Thymus (tissue), 11 donors: Measurements from ENCODE around the gene CYP2F1. TPM values are rescaled to one million over a fixed set of nuclear protein-coding genes. Genes with fewer than 3 reads are reported as not detected.
A peak's percentile ranks its signal among the peaks of the same experiment; 100 is the strongest.
"Not testable (repeated sequence)": the region's sequence is repeated elsewhere in the genome, so short reads cannot be mapped to it uniquely, and the experiment has no call there.

ENCODE experiments used
- DNase-seq, 9 donors: peaks; one replicate each; pipeline ENCODE4 v3.0.0-alpha.2; 2013; ENCODE audit warnings: low spot score in 9 of 9, low read depth in 6 of 9, missing footprints in 1 of 9
- H3K27ac ChIP-seq, 2 donors: one replicate each; pipeline ENCODE4 v1.5.1; 2013; ENCODE audit warnings: control low read depth in 1 of 2, low read depth in 1 of 2, low read length in 1 of 2, mild to moderate bottlenecking in 1 of 2, moderate library complexity in 1 of 2
- H3K27me3 ChIP-seq, 2 donors: one replicate each; pipeline ENCODE4 v1.5.1; 2013; ENCODE audit warnings: low read length in 1 of 2; ENCODE audit not compliant: control insufficient read depth in 2 of 2, insufficient read depth in 1 of 2
- H3K36me3 ChIP-seq, 2 donors: one replicate each; pipeline ENCODE4 v1.5.1; 2013; ENCODE audit warnings: low read length in 1 of 2, mild to moderate bottlenecking in 1 of 2, moderate library complexity in 1 of 2; ENCODE audit not compliant: control insufficient read depth in 2 of 2, insufficient read depth in 2 of 2
- H3K4me1 ChIP-seq, 2 donors: one replicate each; pipeline ENCODE4 v1.5.1; 2013; ENCODE audit warnings: low read length in 2 of 2; ENCODE audit not compliant: control insufficient read depth in 2 of 2, insufficient read depth in 2 of 2
- H3K4me3 ChIP-seq, 2 donors: one replicate each; pipeline ENCODE4 v1.5.1; 2013; ENCODE audit warnings: low read length in 2 of 2, control low read depth in 1 of 2, mild to moderate bottlenecking in 1 of 2
- H3K9me3 ChIP-seq, 2 donors: one replicate each; pipeline ENCODE4 v1.5.1; 2013; ENCODE audit warnings: low read length in 1 of 2, mild to moderate bottlenecking in 1 of 2; ENCODE audit not compliant: control insufficient read depth in 2 of 2, insufficient read depth in 1 of 2
- WGBS: extraction: QIAGEN DNeasy Blood & Tissue Kit; methylation state at CpG from one replicate; pipeline ENCODE4 v1.1.7; 2013; 5-methylcytosine and 5-hydroxymethylcytosine counted together
- polyA plus RNA-seq: library from polyadenylated mRNA; stranded (reverse); fragments of 200-250 nt; gene quantifications from one replicate; pipeline ENCODE4 v1.2.3, GENCODE V29; 2013
- total RNA-seq: library from RNA; stranded (reverse); fragments of 120-200 nt; gene quantifications from one replicate; pipeline ENCODE4 v1.2.4, GENCODE V29; 2013
- donor health status: healthy.

The CYP2F1 gene
- total and polyA plus RNA-seq, 2 donors: 0.07 TPM; not detected in 1

DNA sequence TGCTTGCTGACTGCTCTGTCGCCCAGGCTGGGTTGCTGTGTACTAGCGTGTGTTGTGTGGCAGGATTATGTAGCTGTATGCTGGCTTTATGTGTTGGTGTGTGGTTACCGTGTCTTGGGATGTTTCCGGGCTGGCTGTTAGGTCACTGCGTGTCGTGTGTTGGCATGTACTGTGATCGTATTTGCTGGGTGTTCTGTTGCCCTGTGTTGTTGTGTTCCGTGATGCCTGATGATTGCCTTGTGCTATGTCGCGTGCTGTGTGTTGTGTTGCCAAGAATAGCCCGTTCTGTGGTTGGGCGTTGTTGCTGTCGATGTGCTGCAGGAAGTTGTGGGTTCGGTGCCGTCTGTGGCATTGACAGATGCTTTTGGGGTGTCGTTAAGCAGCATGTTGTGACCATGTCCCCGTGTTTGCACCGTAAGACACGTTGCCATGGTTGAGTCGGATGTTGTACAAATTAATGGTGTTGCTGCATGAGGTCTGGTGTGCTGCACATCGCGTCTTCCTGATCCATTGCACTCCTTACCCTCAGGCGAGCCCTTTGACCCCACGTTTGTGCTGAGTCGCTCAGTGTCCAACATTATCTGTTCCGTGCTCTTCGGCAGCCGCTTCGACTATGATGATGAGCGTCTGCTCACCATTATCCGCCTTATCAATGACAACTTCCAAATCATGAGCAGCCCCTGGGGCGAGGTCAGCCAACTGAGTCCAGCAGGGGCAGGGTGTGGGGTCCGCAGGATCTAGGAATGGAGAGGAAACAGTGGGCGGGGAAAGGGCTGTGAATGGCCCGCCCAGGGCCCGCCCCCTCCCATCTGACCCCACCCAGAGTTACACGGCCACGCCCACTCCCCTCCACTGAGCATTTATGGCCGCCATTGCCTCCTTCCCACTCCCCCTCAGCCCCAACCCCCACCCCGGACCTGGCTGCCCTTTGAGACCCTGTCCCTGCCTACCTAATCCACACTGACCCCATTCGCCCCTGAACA, 7.0 kb downstream of the CYP2F1 start:
- H3K9me3 ChIP-seq, H3K27ac ChIP-seq, H3K36me3 ChIP-seq, H3K4me1 ChIP-seq, H3K4me3 ChIP-seq, H3K27me3 ChIP-seq: not testable (repeated sequence)
- DNase-seq: peak in 2 of 9 donors; percentile 18 to 45
- 53% methylated on average over 36 of the region's 41 CpGs for WGBS

DNA sequence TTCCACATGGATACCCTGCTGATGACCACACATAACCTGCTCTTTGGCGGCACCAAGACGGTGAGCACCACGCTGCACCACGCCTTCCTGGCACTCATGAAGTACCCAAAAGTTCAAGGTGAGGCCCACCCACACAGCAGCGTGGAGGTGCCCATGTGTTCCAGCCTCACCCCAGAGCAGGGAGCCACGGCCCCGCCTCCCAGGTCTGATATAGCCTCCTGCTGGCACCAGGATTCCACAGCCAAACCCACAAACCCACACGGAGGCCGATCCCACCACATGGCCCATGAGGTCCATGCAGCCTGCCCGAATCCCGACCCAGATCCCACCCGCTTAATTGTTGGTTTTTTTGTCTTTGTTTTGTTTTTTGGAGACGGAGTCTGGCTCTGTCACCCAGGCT, 8.6 kb downstream of the CYP2F1 start:
- not testable (repeated sequence) for H3K27ac ChIP-seq, H3K36me3 ChIP-seq, DNase-seq, H3K4me3 ChIP-seq, H3K27me3 ChIP-seq, H3K9me3 ChIP-seq, H3K4me1 ChIP-seq
- 91% methylated on average over 13 of the region's 13 CpGs for WGBS

DNA sequence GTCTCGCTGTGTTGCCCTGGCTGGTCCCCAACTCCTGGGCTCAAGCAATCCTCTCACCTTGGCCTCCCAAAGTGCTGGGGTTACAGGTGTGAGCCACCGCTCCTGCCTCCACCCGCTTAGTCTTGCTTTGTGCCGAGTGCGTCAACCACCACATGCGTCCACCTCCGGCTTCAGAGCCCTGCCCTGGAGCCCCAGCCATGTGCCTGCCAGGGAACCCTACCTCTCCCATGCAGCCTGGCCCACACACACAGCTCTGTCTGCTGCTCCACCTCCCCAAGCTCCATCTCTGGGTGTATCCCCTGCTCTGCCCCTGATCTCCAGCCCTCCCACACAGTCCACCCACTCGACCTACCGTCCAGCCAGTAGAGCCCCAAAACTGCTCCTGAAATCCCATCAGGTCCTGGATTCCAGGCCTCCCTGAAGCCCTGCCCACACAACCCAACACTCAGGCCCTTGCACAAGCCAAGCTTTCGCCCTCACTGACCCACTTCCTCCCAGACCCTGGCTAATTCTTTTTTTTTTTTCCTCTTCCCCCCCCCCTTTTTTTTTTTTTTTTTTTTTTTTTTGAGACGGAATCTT, 9.6 kb downstream of the CYP2F1 start:
- H3K4me1 ChIP-seq: peaks cover 0 to 3% of the 10 kb centered on the region in 2 donors
- H3K36me3 ChIP-seq: no peaks in the 10 kb centered on the region
- peaks cover 0 to 8% of the 10 kb centered on the region in 2 donors for H3K27me3 ChIP-seq
- no peak overlapping the region for H3K4me3 ChIP-seq
- 93% methylated on average over 11 of the region's 11 CpGs for WGBS
- no peak overlapping the region for H3K27ac ChIP-seq
- no peaks in the 10 kb centered on the region for H3K9me3 ChIP-seq
- DNase-seq: no peak

DNA sequence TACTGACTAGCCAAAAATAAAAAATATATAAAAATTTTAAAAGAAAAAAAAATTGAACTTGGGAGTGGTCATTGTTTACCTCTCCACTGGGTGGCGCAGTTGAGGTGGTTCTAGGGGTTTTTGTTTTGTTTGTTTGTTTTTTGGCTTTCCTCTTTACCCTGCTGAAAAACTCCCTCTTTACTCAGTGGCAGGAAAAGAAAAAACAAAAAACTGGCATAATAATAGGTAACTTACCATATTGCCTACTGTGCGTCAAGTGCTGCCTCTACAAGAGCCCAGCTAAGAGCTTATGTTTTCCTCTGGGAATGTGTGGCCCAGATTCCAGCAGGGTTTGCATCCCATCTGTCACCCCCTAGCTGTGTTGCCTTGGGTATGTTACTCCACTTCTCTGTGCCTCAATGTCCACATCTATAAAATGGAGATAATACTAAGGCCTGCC, 12.6 kb downstream of the CYP2F1 start:
- not testable (repeated sequence) for H3K27ac ChIP-seq, H3K4me1 ChIP-seq, H3K9me3 ChIP-seq, H3K4me3 ChIP-seq, H3K36me3 ChIP-seq
- H3K27me3 ChIP-seq: peaks cover 0 to 18% of the 10 kb centered on the region in 2 donors
- peak in 3 of 9 donors; percentile 2 to 26 (median 15) for DNase-seq
- WGBS: 54% methylated on average over 2 of the region's 2 CpGs

DNA sequence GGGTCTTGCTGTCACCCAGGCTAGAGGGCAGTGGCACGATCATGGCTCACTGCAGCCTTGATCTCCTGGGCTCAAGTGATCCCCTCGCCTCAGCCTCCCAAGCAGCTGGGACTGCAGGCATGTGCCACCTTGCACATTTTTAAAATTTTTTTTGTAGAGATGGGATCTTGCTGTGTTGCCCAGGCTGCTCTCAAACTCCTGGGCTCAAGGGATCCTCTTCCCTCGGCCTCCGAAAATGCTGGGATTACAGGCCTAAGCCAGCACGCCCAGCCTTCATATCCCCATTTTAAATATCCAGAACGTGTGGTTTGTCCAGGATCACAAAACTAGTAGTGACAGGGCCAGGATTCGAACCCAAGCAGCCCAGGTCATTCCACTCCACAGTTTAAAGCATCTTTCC, 13.1 kb downstream of the CYP2F1 start:
- not testable (repeated sequence) for H3K27ac ChIP-seq, DNase-seq, H3K4me1 ChIP-seq, H3K36me3 ChIP-seq, H3K4me3 ChIP-seq, H3K9me3 ChIP-seq
- WGBS: 85% methylated on average over 7 of the region's 7 CpGs
- H3K27me3 ChIP-seq: peaks cover 0 to 18% of the 10 kb centered on the region in 2 donors

DNA sequence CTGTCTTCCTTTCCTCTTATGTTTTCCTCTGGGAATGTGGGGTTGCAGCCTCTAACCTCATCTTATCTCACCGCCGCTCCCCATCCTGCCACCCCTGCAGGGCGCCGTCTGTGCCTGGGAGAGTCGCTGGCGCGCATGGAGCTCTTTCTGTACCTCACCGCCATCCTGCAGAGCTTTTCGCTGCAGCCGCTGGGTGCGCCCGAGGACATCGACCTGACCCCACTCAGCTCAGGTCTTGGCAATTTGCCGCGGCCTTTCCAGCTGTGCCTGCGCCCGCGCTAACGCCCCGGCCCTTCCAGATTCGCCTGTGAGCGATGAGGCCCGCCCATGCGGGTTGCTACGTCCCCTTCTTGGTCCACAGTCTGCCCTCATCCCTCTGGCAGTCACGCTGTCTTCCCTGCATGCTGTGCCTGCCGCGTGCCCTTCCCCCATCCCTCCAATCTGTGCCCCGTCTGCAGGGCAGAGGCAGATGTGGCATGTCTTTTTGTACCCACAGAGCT, 13.6 kb downstream of the CYP2F1 start:
- 1% methylated on average over 29 of the region's 29 CpGs for WGBS

DNA sequence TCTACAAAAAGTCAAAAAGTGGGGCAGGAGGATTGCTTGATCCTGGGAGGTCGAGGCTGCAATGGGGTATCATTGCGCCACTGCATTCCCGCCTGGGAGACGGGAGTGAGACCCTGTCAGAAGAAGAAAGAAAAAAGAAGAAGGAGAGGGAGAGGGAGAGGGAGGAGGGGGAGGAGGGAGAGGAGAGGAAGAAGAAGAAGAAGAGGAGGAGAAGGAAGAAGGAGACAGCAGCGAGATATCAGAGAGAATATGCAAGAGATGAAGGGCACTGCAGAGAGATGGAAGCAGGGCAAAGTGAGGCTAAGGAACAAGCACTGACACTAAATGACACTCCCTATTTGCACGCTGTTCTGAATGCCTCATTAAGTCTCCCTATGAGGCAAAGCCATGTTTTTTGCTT, 14.5 kb downstream of the CYP2F1 start:
- WGBS: 77% methylated on average over 6 of the region's 6 CpGs
- no peak overlapping the region for H3K27ac ChIP-seq
- no peak for DNase-seq
- peaks cover 0 to 18% of the 10 kb centered on the region in 2 donors for H3K27me3 ChIP-seq
- no peaks in the 10 kb centered on the region for H3K4me1 ChIP-seq
- no peaks in the 10 kb centered on the region for H3K36me3 ChIP-seq
- H3K4me3 ChIP-seq: no peak overlapping the region
- H3K9me3 ChIP-seq: no peaks in the 10 kb centered on the region

More for the DNA sequence above, 13.6 kb downstream of the CYP2F1 start:
- not testable (repeated sequence) for H3K4me1 ChIP-seq, H3K9me3 ChIP-seq, H3K27ac ChIP-seq, H3K4me3 ChIP-seq, H3K36me3 ChIP-seq
- DNase-seq: peak in 4 of 9 donors; percentile 1 to 34 (median 20)
- H3K27me3 ChIP-seq: peaks cover 0 to 18% of the 10 kb centered on the region in 2 donors

DNA sequence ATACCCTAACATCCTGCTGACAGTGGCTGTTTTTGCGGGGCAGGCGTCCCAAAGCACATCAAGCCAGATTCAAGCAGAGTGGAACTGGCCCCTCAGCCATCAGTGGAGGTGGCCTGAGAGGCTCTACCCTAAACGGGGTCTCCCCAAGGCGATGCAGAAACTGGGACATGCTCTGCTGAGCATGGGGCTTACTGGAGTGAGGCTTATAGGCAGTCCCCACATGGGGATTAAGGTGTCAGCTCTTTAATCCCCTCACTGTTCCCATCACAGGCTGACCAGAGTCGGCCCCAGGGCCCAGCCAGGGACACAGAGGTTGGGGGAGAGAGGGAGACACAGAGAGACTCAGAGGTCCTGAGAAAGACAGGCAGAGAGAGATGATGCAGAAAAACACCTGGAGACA, 17.0 kb downstream of the CYP2F1 start:
- Histone ChIP-seq H3K27me3 (peaks cover 9 to 43% of the 10 kb centered on the region in 2 donors), H3K4me1 (peaks cover 0 to 3% of the 10 kb centered on the region in 2 donors), H3K36me3 (no peaks in the 10 kb centered on the region), H3K27ac (no peak overlapping the region), H3K4me3 (no peak overlapping the region), H3K9me3 (no peaks in the 10 kb centered on the region)
- 85% methylated on average over 5 of the region's 5 CpGs for WGBS
- no peak for DNase-seq

DNA sequence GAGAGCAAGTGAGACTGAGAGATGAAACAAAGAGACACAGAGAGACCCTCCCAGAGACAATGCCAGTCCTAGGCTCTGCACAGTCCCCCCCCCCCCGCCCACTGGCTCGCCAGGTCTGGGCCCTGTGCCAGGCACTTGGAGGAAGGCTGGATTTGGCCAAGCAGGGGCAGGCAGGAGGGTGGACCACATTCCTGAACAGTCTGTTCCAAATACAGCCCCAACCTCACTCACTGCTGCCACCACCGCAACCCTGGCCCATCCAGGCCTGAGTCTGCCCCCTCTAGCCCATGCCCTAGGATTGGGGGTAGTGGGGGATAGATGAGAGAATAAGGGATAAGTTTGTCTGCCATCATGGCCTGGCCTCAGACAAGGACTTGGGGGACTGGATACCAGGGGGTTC, 19.0 kb downstream of the CYP2F1 start:
- 64% methylated on average over 3 of the region's 3 CpGs for WGBS
- no peak for DNase-seq
- no peak overlapping the region for H3K4me3 ChIP-seq

More for the DNA sequence above, 19.0 kb downstream of the CYP2F1 start:
- H3K27me3 ChIP-seq: peaks cover 13 to 51% of the 10 kb centered on the region in 2 donors
- H3K4me1 ChIP-seq: peaks cover 0 to 3% of the 10 kb centered on the region in 2 donors
- no peak overlapping the region for H3K27ac ChIP-seq
- H3K36me3 ChIP-seq: no peaks in the 10 kb centered on the region
- no peaks in the 10 kb centered on the region for H3K9me3 ChIP-seq
